CD14-positive monocyte (primary cell): ENCODE data around the gene GEN1. TPM values are rescaled to one million over a fixed set of nuclear protein-coding genes. Genes with fewer than 3 reads are reported as not detected.

Experiments used
- DNase-seq, 3 donors: peaks; one replicate each; pipeline ENCODE4 v3.0.0-alpha.2; 2011 to 2022
- H2AFZ ChIP-seq: 2 replicates; pipeline ENCODE4 v1.6.0; 2012; ENCODE audit warnings: mild to moderate bottlenecking, low read depth, low read length, inconsistent platforms; ENCODE audit not compliant: insufficient read depth, poor library complexity, severe bottlenecking
- H3K27ac ChIP-seq, 2 donors: 1 replicate in 1 of 2; 2 replicates in 1 of 2; pipeline ENCODE4 v1.5.1; 2012 to 2013; ENCODE audit warnings: low read length in 2 of 2, control low read depth in 1 of 2, inconsistent platforms in 1 of 2, low read depth in 1 of 2, mild to moderate bottlenecking in 1 of 2
- H3K27me3 ChIP-seq, 2 donors: one replicate each; pipeline versions ENCODE4 v1.6.0 to v1.6.1; 2011 to 2013; ENCODE audit warnings: low read length in 2 of 2; ENCODE audit not compliant: control insufficient read depth in 2 of 2, insufficient read depth in 2 of 2
- H3K36me3 ChIP-seq, 2 donors: replicated peaks in 1 of 2; 1 replicate in 1 of 2; 2 replicates in 1 of 2; pipeline versions ENCODE4 v1.5.1 to v1.6.1; 2012 to 2013; ENCODE audit warnings: low read length in 2 of 2, control low read depth in 1 of 2, inconsistent platforms in 1 of 2, mild to moderate bottlenecking in 1 of 2; ENCODE audit not compliant: insufficient read depth in 2 of 2, control insufficient read depth in 1 of 2
- H3K4me1 ChIP-seq, 2 donors: 1 replicate in 1 of 2; 2 replicates in 1 of 2; pipeline versions ENCODE4 v1.5.1 to v1.6.1; 2012 to 2013; ENCODE audit warnings: low read length in 2 of 2, control low read depth in 1 of 2, inconsistent platforms in 1 of 2, mild to moderate bottlenecking in 1 of 2, moderate library complexity in 1 of 2; ENCODE audit not compliant: insufficient read depth in 2 of 2, control insufficient read depth in 1 of 2
- H3K4me2 ChIP-seq: replicated peaks from 2 replicates; pipeline ENCODE3; 2012; ENCODE audit warnings: low read length, moderate library complexity, mild to moderate bottlenecking; ENCODE audit not compliant: poor library complexity, severe bottlenecking; ENCODE audit errors: extremely low read depth
- H3K4me3 ChIP-seq, 3 experiments: fragments of 200-600 bp in 1 of 3; sonication (generic) in 1 of 3; replicated peaks in 1 of 3; 1 replicate in 2 of 3; 2 replicates in 1 of 3; pipeline ENCODE4 v1.5.1; 2011 to 2013; ENCODE audit warnings: low read length in 3 of 3, mild to moderate bottlenecking in 3 of 3, control low read depth in 2 of 3, low read depth in 2 of 3, inconsistent platforms in 1 of 3, moderate library complexity in 1 of 3
- H3K79me2 ChIP-seq: 2 replicates; pipeline ENCODE4 v1.6.0; 2012; ENCODE audit warnings: mild to moderate bottlenecking, control low read depth, inconsistent platforms, low read length, moderate library complexity; ENCODE audit not compliant: insufficient read depth
- H3K9ac ChIP-seq: 2 replicates; pipeline ENCODE4 v1.6.0; 2017; ENCODE audit warnings: low read length, mild to moderate bottlenecking; ENCODE audit not compliant: insufficient read depth, poor library complexity, severe bottlenecking
- H3K9me3 ChIP-seq, 2 donors: replicated peaks in 1 of 2; 1 replicate in 1 of 2; 2 replicates in 1 of 2; pipeline versions ENCODE4 v1.5.1 to v1.6.1; 2012 to 2013; ENCODE audit warnings: low read length in 2 of 2, control low read depth in 1 of 2; ENCODE audit not compliant: control insufficient read depth in 1 of 2, insufficient read depth in 1 of 2
- H4K20me1 ChIP-seq: 2 replicates; pipeline ENCODE4 v1.6.0; 2012; ENCODE audit warnings: mild to moderate bottlenecking, low read length, control low read depth, moderate library complexity; ENCODE audit not compliant: insufficient read depth
- H3K27ac Mint-ChIP-seq, 7 donors: one replicate each; pipeline ENCODE4 v1.8.0; 2020; ENCODE audit warnings: mild to moderate bottlenecking in 7 of 7, mixed read lengths in 7 of 7, moderate library complexity in 6 of 7, inconsistent platforms in 2 of 7
- H3K27me3 Mint-ChIP-seq, 3 donors: one replicate each; pipeline ENCODE4 v1.8.0; 2021 to 2022; ENCODE audit warnings: low read depth in 3 of 3, mild to moderate bottlenecking in 3 of 3, mixed read lengths in 3 of 3, moderate library complexity in 3 of 3, inconsistent platforms in 1 of 3
- H3K36me3 Mint-ChIP-seq, 2 donors: one replicate each; pipeline ENCODE4 v1.8.0; 2020; ENCODE audit warnings: mixed read lengths in 2 of 2, inconsistent platforms in 1 of 2, mild to moderate bottlenecking in 1 of 2
- H3K4me1 Mint-ChIP-seq: one replicate; pipeline ENCODE4 v1.8.0; 2020; ENCODE audit warnings: mild to moderate bottlenecking, mixed read lengths
- H3K4me3 Mint-ChIP-seq, 2 donors: one replicate each; pipeline ENCODE4 v1.8.0; 2020; ENCODE audit warnings: mild to moderate bottlenecking in 2 of 2, mixed read lengths in 2 of 2, moderate library complexity in 1 of 2
- H3K9me3 Mint-ChIP-seq, 7 donors: one replicate each; pipeline ENCODE4 v1.8.0; 2020 to 2022; ENCODE audit warnings: mixed read lengths in 7 of 7, mild to moderate bottlenecking in 6 of 7, moderate library complexity in 6 of 7, inconsistent platforms in 2 of 7
- WGBS: methylation state at CpG from one replicate; pipeline ENCODE4 v1.1.5; 2013; ENCODE audit warnings: missing lambda C conversion rate; ENCODE audit not compliant: insufficient coverage; 5-methylcytosine and 5-hydroxymethylcytosine counted together
- intact Hi-C, 2 donors: fragments of 100-400 bp; cut with micrococcal nuclease; formaldehyde crosslinking; loops; one replicate each; pipeline versions ENCODE4 v1.15.0 to v1.15.1; 2023
- polyA plus RNA-seq, 3 donors: library from polyadenylated mRNA; depleted of rRNA in 1 of 3; unstranded in 2 of 3; stranded (reverse) in 1 of 3; fragments of 300-500 nt in 2 of 3; fragments of >200 nt in 1 of 3; fragmentation: Illumina TruSeq in 2 of 3; gene quantifications; 1 replicate in 2 of 3; 2 replicates in 1 of 3; pipeline ENCODE4 v1.2.3, GENCODE V29; 2012 to 2021
- TF ChIP-seq, protein P1 (sequence below): fragments of 200-600 bp; IDR thresholded peaks from one replicate; pipeline ENCODE4 v1.8.0; 2022; ENCODE audit warnings: antibody characterized with exemption, mild to moderate bottlenecking

The GEN1 gene
- polyA plus RNA-seq, 3 donors, result 0.79 to 3.6 (median 0.96) TPM

DNA sequence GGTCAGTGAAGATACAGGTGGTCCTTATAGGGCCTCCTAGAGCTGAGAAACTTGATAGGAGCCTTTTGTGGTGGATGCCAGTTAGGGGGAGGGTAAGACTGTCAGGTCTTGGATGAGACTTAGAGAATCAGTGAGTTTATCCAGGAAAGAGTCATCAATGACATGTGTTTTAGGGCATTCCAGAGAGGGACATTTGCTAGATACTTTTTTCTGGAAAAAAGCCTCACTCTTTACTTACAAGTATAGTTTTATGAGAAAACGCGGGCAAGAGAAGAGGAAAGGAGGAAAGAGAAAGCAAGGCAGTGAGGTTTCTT lies 37.8 kb downstream of the GEN1 start:
- no peak overlapping the region for H3K4me3 Mint-ChIP-seq
- Histone ChIP-seq H4K20me1 (no peaks in the 10 kb centered on the region), H3K4me1 (no peaks in the 10 kb centered on the region), H3K36me3 (no peaks in the 10 kb centered on the region), H2AFZ (no peak overlapping the region), H3K79me2 (no peaks in the 10 kb centered on the region), H3K9ac (no peak overlapping the region), H3K9me3 (no peaks in the 10 kb centered on the region), H3K4me3 (no peak overlapping the region), H3K27me3 (peaks cover 0 to 2% of the 10 kb centered on the region in 2 donors), H3K27ac (no peak overlapping the region), H3K4me2 (no peak overlapping the region)
- no CpG with 5 or more reads among the region's 2 CpGs for WGBS
- peaks cover 0 to 4% (median 0%) of the 10 kb centered on the region in 7 donors for H3K9me3 Mint-ChIP-seq
- intact Hi-C loops, result no loop called here
- peaks cover 5% of the 10 kb centered on the region for H3K4me1 Mint-ChIP-seq
- no peaks in the 10 kb centered on the region for H3K36me3 Mint-ChIP-seq
- DNase-seq, result no peak
- H3K27ac Mint-ChIP-seq, result no peak overlapping the region
- TF ChIP-seq, protein P1, sequence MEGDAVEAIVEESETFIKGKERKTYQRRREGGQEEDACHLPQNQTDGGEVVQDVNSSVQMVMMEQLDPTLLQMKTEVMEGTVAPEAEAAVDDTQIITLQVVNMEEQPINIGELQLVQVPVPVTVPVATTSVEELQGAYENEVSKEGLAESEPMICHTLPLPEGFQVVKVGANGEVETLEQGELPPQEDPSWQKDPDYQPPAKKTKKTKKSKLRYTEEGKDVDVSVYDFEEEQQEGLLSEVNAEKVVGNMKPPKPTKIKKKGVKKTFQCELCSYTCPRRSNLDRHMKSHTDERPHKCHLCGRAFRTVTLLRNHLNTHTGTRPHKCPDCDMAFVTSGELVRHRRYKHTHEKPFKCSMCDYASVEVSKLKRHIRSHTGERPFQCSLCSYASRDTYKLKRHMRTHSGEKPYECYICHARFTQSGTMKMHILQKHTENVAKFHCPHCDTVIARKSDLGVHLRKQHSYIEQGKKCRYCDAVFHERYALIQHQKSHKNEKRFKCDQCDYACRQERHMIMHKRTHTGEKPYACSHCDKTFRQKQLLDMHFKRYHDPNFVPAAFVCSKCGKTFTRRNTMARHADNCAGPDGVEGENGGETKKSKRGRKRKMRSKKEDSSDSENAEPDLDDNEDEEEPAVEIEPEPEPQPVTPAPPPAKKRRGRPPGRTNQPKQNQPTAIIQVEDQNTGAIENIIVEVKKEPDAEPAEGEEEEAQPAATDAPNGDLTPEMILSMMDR, result no peak
- peaks cover 8 to 12% (median 11%) of the 10 kb centered on the region in 3 donors for H3K27me3 Mint-ChIP-seq

DNA sequence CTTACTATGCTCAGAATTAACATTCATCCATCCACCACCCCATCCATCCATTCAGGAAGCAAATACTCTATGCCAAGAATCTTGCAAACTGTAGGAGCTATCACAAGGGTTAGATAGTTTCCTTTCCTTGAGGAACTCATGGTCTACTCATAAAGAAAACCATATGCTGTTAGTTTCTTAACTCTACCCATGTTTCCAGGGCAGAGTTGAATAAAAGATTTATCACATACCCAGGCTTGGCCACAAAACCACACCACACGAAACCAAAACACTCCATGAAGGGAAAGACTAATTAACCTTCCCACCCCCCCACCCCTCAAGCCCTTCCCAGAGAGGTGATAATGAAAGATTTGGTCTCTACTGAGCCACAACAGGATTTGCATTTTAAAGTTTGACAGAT lies 38.6 kb downstream of the GEN1 start:
- peaks cover 8 to 12% (median 11%) of the 10 kb centered on the region in 3 donors for H3K27me3 Mint-ChIP-seq
- no peaks in the 10 kb centered on the region for H3K79me2 ChIP-seq
- no peak overlapping the region for H3K27ac ChIP-seq
- intact Hi-C loops, result no loop called here
- H3K4me1 Mint-ChIP-seq, result peaks cover 5% of the 10 kb centered on the region
- no peaks in the 10 kb centered on the region for H3K36me3 ChIP-seq
- no peak overlapping the region for H3K4me3 ChIP-seq
- no peak overlapping the region for H2AFZ ChIP-seq
- no peak for DNase-seq
- no peak overlapping the region for H3K4me2 ChIP-seq
- H3K9ac ChIP-seq, result no peak overlapping the region
- H3K36me3 Mint-ChIP-seq, result no peaks in the 10 kb centered on the region
- TF ChIP-seq, protein P1, result no peak
- H4K20me1 ChIP-seq, result no peaks in the 10 kb centered on the region
- no peak overlapping the region for H3K27ac Mint-ChIP-seq
- H3K4me3 Mint-ChIP-seq, result no peak overlapping the region
- no peaks in the 10 kb centered on the region for H3K4me1 ChIP-seq
- no peaks in the 10 kb centered on the region for H3K9me3 ChIP-seq
- H3K9me3 Mint-ChIP-seq, result peaks cover 0 to 4% (median 0%) of the 10 kb centered on the region in 7 donors
- no CpG with 5 or more reads among the region's 1 CpG for WGBS
- H3K27me3 ChIP-seq, result peaks cover 0 to 2% of the 10 kb centered on the region in 2 donors
